HG02973 (cell line): ENCODE results near the gene CST3.
"Not testable (repeated sequence)": the region's sequence is repeated elsewhere in the genome, so short reads cannot be mapped to it uniquely, and the experiment has no call there.

ENCODE experiments used
- ATAC-seq: cut with Tn5 transposase; IDR thresholded peaks from one replicate; pipeline ENCODE4 v1.9.1; 2021; ENCODE audit warnings: moderate library complexity; ENCODE audit not compliant: unreplicated experiment

The CST3 gene

GRCh38 chr20:23629542-23630391 is 8.0 kb downstream of the CST3 start:
- ATAC-seq, result no peak

GRCh38 chr20:23629017-23629541 is 8.7 kb downstream of the CST3 start:
- no peak for ATAC-seq

- ATAC-seq, result no peak
Measured at GRCh38 chr20:23628402-23629016, 9.2 kb downstream of the CST3 start.

DNA sequence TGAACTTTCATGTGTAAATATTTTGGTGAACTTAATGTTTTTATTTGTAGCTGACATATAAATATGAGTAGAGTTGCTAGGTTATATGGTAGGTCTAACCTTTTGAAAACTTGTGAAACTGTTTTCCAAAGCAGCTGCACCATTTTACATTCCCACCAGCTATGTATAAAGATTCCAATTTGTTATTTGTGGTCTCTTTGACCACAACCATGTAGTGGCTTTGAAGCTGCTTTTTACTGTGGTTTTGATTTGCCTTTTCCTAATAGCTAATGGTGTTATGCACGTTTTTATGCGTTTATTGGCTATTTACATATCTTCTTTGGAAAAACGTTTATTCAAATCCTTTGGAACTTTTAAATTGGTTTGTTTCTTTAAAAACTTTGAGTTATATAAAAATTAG is 10.3 kb downstream of the CST3 start:
- no peak for ATAC-seq

DNA sequence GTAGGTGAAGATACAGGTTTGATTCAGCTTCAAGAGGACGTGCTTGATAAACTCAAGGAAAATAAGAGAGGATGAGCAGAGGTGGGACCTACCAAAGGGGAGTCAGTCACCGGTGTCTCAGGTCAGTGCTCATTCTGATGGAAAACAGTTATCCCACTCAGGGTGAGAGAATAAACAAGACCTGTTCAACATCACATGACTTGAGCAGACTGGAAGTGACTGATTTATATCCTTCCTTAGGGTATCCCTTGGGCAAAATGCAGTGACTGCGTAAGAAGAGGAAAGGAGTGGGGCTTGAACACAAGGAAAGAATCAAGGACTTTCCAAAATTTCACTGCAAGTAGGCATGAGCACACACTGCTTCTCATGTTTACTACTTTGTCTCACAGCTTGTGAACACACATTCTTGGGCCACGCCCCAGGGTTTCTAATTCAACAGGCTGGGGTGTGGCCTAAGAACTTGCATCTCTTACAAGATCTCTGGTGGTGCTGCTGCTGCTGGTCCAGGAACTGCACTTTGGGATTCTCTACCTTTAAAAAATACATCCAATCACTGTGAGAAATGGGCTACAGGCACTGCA is 11.6 kb downstream of the CST3 start:
- ATAC-seq, result no peak

- ATAC-seq, result no peak
Measured at GRCh38 chr20:23625236-23625964, 12.4 kb downstream of the CST3 start.

DNA sequence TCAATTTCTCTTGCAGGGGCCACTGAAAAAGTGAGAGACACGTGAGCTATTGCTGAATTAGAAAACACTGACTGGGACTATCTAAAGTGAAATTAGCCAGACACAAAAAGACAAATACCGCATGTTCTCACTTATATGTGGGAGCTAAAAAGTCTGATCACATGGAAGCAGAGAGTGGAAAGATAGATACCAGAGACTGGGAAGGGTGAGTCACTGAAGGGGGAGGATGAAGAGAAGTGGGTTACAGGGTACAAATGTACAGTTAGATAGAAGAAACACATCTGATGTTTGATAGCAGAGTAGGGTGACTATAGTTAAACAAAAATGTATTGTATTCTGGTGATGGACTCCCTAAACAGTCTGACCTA is 13.4 kb downstream of the CST3 start:
- ATAC-seq, result no peak

DNA sequence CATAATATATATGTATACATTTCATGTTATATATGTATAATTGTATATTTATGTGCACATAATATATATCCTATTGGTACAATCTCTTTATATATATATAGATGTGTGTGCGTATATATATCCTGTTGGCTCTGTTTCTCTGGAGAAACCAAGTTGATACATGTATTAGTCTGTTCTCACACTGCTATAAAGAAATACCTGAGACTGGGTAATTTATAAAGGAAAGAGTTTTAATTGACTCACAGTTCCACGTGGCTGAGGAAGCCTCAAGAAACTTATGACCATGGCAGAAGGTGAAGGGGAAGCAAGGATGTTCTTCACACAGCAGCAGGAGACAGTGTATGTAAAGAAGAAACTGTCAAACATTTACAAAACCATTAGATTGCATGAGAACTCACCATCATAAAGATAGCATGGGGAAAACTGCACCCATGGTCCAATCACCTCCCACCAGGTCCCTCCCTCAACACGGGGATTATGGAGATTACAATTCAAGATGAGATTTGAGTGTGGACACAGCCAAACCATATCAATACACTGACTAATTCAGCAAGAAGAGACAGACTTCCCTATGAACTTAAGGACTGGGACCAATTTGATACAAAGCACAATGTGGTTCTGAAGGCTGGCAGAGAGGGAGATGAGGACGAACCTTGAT is 14.0 kb downstream of the CST3 start:
- no peak for ATAC-seq

DNA sequence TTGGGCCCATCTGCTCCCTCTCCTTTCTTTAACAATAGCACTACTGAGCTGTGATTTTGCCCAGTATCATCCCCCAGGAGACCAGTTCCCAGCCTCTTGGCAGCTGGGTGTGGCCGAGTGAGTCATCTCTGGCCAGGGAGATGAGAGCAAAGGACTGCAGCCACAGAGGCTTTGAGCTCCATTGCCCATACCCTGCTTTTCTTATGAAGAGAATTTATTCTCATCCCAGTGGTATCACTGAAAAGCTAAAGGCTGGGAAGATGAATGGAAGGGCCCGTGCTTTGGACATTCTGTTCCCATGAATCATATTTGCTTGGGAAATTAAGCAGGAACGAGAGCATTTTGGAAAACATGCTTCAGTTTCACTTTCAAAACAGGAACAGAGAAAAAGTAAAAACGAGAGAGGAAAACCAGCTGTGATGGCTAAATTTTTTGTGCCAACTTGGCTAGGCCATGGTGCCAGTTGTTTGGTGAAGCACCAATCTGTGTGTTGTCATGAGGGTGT is 14.9 kb downstream of the CST3 start:
- ATAC-seq, result peak; percentile 67

DNA sequence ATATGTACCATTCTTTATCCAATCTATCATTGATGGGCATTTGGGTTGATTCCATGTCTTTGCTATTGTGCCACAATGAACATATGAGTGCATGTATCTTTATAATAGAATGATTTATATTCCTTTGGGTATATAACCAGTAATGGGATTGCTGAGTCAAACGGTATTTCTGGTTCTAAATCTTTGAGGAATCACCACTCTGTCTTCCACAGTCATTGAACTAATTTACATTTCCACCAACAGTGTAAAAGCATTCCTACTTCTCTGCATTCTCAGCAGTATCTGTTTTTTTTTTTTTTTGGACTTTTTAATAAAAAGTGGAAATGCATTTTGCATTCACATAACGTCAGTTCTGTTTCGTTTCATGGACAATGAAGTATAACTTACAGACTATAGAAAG is 15.4 kb downstream of the CST3 start:
- not testable (repeated sequence) for ATAC-seq

GRCh38 chr20:23620670-23621386 is 16.9 kb downstream of the CST3 start:
- not testable (repeated sequence) for ATAC-seq

DNA sequence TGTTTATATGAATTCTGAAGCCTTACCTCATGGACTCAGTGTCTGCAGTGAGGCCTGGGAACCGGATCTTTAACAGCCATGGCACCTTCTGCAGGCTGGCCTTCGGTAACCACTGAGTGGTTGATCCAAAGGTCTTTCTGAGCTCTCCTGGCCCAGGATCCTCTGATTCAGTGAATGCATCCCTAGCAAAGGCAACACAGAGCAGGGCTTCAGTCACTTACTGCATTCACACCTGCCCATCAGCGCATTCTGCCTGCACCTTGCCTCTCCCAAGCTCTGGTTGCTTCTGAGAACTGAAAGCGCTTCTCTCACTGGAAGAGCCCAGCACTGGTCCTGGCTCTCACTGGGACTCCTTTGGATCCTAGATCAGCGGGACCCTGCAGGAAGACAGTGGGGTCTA is 23.6 kb downstream of the CST3 start:
- no peak for ATAC-seq

GRCh38 chr20:23613676-23614075 is 24.1 kb downstream of the CST3 start:
- no peak for ATAC-seq

- ATAC-seq, result no peak
Measured at GRCh38 chr20:23612396-23612795, 25.4 kb downstream of the CST3 start.

DNA sequence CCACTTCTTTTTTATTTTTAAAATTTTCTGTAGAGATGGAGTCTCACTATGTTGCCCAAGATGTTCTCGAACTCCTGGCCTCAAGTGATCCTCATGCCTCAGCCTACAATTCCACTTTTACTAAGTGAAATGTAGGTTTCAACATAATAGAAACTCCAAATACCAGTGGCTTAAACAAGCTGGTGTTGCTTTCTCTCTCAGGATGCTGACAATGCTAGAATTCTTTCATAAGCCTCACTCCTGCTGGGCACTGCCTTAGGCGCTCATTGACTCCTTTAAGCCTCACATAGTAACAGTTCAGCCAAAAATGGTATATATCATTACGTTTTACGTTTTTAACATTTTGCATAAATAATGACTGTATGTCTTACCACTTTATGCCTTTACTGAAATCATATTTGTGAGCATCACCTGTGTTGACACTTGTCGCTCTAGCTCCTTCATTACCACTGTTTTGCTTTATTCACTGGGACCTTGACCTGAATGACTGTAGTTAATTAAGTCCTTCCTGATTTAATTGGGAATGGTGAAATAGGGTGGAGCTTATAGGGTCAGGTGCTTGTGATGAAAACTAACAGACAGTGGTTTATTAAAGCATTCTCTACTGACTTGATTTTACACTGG is 28.2 kb downstream of the CST3 start:
- ATAC-seq, result no peak

DNA sequence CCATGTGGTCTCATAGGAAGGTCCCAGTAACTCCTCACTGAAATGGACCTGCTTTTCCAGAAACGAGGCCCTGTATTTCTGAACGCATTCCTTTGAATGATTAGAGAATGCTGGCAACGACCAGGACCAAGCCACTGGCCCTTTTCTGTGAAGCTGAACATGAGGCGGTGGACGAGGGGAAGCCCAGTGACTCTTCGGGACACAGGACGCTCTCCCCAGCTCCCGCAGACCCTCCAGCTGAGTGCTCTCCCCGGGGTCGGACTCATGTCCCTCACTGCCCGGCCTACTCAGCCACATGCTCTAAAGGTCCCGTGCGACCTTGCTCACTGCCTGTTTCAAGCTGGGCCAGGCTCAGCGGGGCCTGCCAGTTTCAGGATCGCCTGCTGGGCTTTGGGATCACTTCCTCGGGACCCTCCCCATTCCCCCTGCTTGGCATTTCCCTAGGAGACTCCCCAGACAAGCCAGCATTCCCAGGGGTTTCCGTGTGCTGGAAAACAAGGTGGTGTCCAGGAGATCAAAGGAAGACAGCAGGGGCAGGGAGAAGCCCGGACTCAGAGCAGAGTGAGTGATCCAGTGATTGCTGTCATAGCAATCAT is 29.4 kb downstream of the CST3 start:
- no peak for ATAC-seq

DNA sequence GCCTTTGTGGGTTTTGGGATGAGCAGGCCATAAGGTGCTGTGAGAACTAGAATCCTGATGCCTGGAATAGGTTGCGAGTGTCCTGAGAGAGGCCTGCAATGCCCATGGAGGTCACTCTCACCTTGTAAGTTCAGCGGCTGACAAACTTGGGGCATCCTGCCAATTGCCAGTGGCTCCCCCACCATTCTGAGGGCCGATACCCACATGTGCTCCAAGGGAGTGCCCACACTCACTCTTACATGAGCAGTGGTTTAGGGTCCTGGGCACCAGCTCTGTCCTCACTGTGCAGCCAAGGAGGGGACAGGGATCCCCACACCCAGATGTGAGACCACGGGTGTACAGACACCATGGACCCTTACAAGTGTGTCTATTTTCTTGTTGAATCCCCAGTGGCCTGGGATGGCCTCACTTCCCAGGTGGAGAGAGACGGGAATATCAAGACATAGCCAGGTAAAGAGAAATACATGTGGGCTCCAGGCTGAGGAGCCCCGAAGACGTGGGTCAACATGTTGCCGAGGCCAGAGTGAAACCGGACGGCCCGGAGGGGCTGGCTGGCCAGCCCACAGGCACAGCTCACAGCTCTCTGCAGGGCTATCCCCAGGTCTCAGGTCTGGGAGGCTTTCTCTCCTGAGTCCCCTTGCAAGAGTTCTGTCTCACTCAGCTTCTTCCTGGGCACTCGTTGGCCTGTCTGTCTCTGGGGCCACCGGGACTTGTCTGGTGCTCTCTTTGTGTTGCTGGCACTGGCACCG is 30.1 kb downstream of the CST3 start:
- ATAC-seq, result no peak

DNA sequence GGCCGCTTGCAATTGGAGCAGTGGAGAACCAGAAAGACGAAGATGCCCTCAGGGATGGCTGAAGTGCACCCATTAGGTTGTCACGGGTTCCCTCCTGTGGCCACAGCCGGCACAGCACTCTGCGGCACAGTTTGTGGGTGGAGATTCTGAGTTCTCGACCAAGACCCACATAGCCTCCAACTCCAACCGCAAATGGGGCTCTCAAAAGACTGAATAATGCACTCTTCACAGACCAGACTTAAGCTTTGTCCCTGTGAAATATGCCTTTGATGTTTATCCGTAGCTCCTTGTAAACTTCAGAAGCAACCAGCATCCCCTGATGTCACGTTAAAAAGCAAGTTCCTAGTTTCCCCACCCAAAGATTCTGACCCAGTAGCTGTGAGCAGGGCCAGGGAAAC is 31.1 kb downstream of the CST3 start:
- peak; percentile 95 for ATAC-seq
